Myocyte (in vitro differentiated cells): ENCODE results near the gene WDR4. TPM values are rescaled to one million over a fixed set of nuclear protein-coding genes. Genes with fewer than 3 reads are reported as not detected.
"Not testable (repeated sequence)": the region's sequence is repeated elsewhere in the genome, so short reads cannot be mapped to it uniquely, and the experiment has no call there.

Experiments used
- DNase-seq: peaks from one replicate; pipeline ENCODE4 v3.0.0-alpha.2; 2012; ENCODE audit warnings: low read depth
- total RNA-seq: library from RNA; depleted of rRNA; stranded (reverse); fragments of >200 nt; gene quantifications from 2 replicates; pipeline ENCODE4 v1.2.3, GENCODE V29; 2014

Gene WDR4
- total RNA-seq, 1 donor from 2014 or later = 8.7 TPM

GRCh38 chr21:42854246-42855010 is 24.9 kb downstream of the WDR4 start:
- DNase-seq = no peak

GRCh38 chr21:42853621-42854020 is 25.7 kb downstream of the WDR4 start:
- DNase-seq = peak; percentile 16

- DNase-seq = no peak
These were observed 26.3 kb downstream of the WDR4 start for GRCh38 chr21:42852925-42853570.

- DNase-seq = no peak
These were observed 27.3 kb downstream of the WDR4 start for GRCh38 chr21:42851812-42852665.

- DNase-seq = no peak
These were observed 28.4 kb downstream of the WDR4 start for GRCh38 chr21:42850866-42851391.

DNA sequence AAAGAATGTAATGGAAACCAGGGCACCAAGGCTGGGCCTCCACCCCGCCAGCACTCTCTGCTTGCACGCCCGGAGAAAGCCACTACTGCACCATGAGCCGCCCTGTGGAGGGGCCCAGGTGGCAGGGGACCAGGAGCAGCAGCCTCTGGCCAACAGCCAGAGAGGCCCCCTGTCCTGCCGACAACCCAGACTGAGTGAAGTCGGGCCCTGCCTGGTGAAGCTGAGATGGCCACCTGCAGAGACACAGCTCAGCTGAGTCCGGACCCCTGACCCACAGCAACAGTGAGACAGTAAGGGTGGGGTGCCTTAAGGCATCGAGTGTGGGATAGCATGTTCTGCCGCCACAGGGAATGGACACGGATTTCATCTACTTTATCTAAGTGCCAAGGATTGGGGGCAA is 28.9 kb downstream of the WDR4 start:
- DNase-seq = no peak

- no peak for DNase-seq
These were observed 29.5 kb downstream of the WDR4 start for GRCh38 chr21:42849759-42850412.

- DNase-seq = no peak
These were observed 30.2 kb downstream of the WDR4 start for GRCh38 chr21:42848932-42849758.

DNA sequence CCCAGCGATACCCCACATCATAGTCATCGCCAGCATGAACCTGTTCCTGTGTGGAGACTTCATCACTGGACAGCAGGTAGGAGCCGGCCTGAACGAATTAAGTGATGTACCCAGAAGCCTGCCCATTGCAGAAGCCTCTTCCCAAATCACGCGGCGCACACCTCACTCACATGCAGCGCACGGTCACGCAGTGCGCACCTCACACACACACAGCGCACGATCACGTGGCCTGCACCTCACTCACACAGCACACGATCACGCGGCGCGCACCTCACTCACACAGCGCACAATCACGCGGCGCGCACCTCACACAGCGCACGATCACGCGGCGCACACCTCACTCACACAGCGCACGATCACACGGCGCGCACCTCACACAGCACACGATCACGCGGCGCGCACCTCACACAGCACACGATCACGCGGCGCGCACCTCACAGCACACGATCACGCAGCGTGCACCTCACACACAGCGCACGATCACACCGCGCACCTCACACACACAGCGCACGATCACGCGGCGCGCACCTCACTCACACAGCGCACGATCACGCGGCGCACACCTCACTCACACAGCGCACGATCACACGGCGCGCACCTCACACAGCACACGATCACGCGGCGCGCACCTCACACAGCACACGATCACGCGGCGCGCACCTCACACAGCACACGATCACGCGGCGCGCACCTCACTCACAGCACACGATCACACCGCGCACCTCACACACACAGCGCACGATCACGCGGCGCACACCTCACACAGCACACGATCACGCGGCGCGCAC is 31.0 kb downstream of the WDR4 start:
- DNase-seq = not testable (repeated sequence)

GRCh38 chr21:42847726-42848125 is 31.6 kb downstream of the WDR4 start:
- DNase-seq = no peak

DNA sequence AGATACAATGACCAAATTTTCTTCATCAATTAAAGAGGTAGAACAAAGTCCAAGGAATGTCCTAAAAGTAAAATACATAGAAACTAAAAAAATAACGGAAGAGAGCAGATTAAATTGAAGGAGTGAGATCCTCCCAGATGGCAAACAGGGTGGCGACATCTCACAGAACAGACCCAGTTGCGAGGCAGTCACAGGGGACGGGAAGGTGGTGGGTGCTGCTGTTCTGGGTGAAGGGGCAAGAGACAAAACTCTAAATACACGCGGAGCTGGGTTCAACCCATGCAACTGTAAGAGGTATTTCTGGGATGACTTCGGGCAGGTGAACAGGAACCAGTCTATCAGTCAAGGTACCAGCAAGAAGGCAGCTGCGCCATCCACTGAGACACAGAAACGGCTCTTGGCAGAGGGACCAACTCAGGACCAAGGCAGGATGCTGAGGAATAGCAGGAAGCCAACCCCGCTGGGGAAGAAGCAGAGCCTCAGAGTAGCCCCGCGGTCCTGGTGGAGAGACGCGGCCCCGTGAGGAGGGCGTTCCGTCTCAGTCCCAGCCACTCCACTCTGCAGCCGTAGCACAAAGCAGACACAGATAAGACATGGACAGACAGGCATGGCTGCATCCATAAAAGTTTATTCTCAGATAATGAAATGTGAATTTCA is 32.2 kb downstream of the WDR4 start:
- DNase-seq = no peak

- no peak for DNase-seq
These were observed 33.1 kb downstream of the WDR4 start for GRCh38 chr21:42846221-42846620.

GRCh38 chr21:42845296-42845965 is 33.9 kb downstream of the WDR4 start:
- DNase-seq = peak; percentile 10

- DNase-seq = no peak
These were observed 34.8 kb downstream of the WDR4 start for GRCh38 chr21:42844411-42845113.

DNA sequence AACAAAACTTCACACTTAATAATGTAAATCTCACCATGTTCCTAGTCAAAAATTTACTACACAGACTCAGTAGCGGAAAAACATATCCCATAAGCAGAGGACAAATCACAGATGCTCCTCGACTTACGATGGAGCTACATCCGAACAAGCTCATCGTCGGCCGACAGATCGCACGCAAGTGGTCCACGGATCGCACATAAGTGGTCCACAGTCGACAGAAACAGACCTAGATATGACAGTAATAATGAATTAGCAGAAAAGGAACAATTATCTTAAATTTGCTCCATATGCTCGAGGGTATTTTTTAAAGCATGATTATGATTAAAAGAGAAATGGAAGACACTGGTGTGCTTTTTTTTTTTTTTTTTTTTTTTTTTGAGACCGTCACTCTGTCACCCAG is 36.3 kb downstream of the WDR4 start:
- no peak for DNase-seq

DNA sequence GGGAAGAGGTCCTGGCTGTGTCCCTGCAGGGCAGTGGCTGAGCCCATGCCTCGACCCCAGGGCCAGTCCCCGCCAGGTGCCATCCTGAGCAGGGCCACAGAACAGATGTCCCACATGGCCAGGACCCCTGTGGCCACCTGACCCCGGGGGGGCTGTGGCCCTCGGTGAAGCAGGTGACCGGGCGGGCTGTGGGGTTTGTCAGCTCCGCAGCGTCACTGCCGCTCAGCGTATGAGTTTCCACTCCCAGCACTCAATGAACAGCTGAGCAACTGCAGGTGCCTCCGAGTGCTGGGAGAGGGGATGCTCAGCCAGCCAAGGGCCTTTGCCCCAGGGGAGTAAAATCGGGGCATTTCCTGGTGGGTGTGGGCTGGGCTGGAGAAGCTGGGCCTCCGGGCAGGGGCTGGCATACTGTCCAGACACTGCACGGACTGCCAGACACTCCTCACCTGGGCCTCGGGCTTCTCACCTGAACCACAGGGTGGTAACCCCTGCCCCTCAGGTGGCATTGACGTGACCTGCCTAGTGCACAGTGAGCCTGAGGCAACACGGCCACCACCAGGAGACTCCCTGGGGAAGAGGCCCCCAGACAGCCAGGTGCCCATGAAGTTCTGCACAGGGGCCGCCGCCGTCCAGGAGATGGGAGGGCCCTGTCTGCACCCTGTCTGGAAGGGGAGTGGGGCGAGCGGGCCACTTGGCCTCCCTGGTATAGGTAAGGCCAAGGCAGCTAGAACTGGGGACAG is 37.3 kb downstream of the WDR4 start:
- not testable (repeated sequence) for DNase-seq
